ENCODE results near the gene KLHL29. TPM values are rescaled to one million over a fixed set of nuclear protein-coding genes. Genes with fewer than 3 reads are reported as not detected.

Gene KLHL29
- total and polyA plus RNA-seq, 10 of the 15 experiments (the other 5 are each of a cell fraction or from before 2014, with no cell fraction given), result 1.4 to 19.5 (median 6.1) TPM

GRCh38 chr2:23635442-23636340, 250.7 kb downstream of the KLHL29 start:
- intact Hi-C loops (cut with micrococcal nuclease; ENCODE audit: unreplicated experiment), result no loop called here
- SMC1A ChIA-PET (ENCODE audit: uncharacterized antibody, unreplicated experiment), result no interaction called here
- TF ChIP-seq EZH2 (IDR thresholded peaks at IDR 0.05; ENCODE audit: borderline replicate concordance, control insufficient read depth, low read depth, low read length) (no peak), USF1 (IDR thresholded peaks at IDR 0.05; ENCODE audit: borderline replicate concordance, extremely low read length, insufficient read depth, low read depth, low read length) (no peak), TARDBP (IDR thresholded peaks at IDR 0.05; ENCODE audit: borderline replicate concordance) (no peak), ZBTB4 (CRISPR knock-in tag; IDR thresholded peaks at IDR 0.05) (no peak), E4F1 (IDR thresholded peaks at IDR 0.05; ENCODE audit: borderline replicate concordance, partially characterized antibody) (no peak), NFXL1 (IDR thresholded peaks at IDR 0.05; ENCODE audit: borderline replicate concordance) (no peak), SIX5 (IDR thresholded peaks at IDR 0.05; ENCODE audit: low read depth, low read length, severe bottlenecking) (no peak), SP1 (IDR thresholded peaks at IDR 0.05; ENCODE audit: low read depth, low read length) (no peak), ASH2L (IDR thresholded peaks at IDR 0.05; ENCODE audit: borderline replicate concordance, low read depth) (no peak), CHD4 (IDR thresholded peaks at IDR 0.05) (no peak), BHLHE40 (IDR thresholded peaks at IDR 0.05; ENCODE audit: borderline replicate concordance in 1 of 2, low read depth in 2 of 2, low read length in 1 of 2) (no peak), PKNOX1 (IDR thresholded peaks at IDR 0.05) (no peak), EGR1 (IDR thresholded peaks at IDR 0.05; ENCODE audit: borderline replicate concordance in 1 of 2, low read depth in 2 of 2, low read length in 2 of 2) (no peak), SMARCA5 (IDR thresholded peaks at IDR 0.05) (no peak)

More at GRCh38 chr2:23635442-23636340, 250.7 kb downstream of the KLHL29 start:
- no peak for FAIRE-seq
- H2AFZ ChIP-seq (ENCODE audit: control insufficient read depth, low read depth, low read length), result no peak overlapping the region
- no peak for ATAC-seq
- H3K79me2 ChIP-seq (ENCODE audit: control insufficient read depth, insufficient read depth, low read length), result no peaks in the 10 kb centered on the region
- no peak overlapping the region for H3K4me3 ChIP-seq
- BruUV-seq (replicated peaks), result no TSS peak
- no peak overlapping the region for H3K4me2 ChIP-seq (ENCODE audit: control insufficient read depth, insufficient read depth)
- no peak for DNase-seq (ENCODE audit: low read depth, low spot score)
- no peak overlapping the region for H3K9ac ChIP-seq (ENCODE audit: control insufficient read depth, insufficient read depth, low read length)
- no peak overlapping the region for H3K27ac ChIP-seq (ENCODE audit: control insufficient read depth, insufficient read depth)
- no peaks in the 10 kb centered on the region for H3K4me1 ChIP-seq (ENCODE audit: control insufficient read depth, insufficient read depth, low read length)
- ChIA-PET CTCF (no interaction called here), POLR2A (no interaction called here), RAD21 (ENCODE audit: unreplicated experiment) (no interaction called here)
- 70% methylated on average over 23 of the region's 23 CpGs for WGBS (ENCODE audit: insufficient coverage, insufficient replicate concordance, low lambda C conversion rate, missing lambda C conversion rate)
- in situ Hi-C loops (cut with MboI), result no loop called here
- H3K9me3 ChIP-seq (replicated peaks; ENCODE audit: control insufficient read depth, insufficient read depth, low read length), result no peaks in the 10 kb centered on the region
- H3K36me3 ChIP-seq (ENCODE audit: control insufficient read depth in 2 of 2, insufficient read depth in 2 of 2, low read length in 1 of 2), result peaks cover 0 to 2% of the 10 kb centered on the region in 2 experiments; a peak in 2 of 4 replicates
- no peaks in the 10 kb centered on the region for H4K20me1 ChIP-seq (ENCODE audit: control insufficient read depth, insufficient read depth)
- no peaks in the 10 kb centered on the region for H3K27me3 ChIP-seq (replicated peaks in 1 of 2; ENCODE audit: control insufficient read depth in 2 of 2, insufficient read depth in 2 of 2, low read length in 1 of 2)
